Esophagus squamous epithelium (tissue), 5 donors: ENCODE data around the gene NMBR. TPM values are rescaled to one million over a fixed set of nuclear protein-coding genes. Genes with fewer than 3 reads are reported as not detected.
"Not testable (repeated sequence)": the region's sequence is repeated elsewhere in the genome, so short reads cannot be mapped to it uniquely, and the experiment has no call there.

Experiments used
- DNase-seq: peaks from one replicate; lab custom pipeline; 2025; lab: John Stamatoyannopoulos, UW
- H3K27ac ChIP-seq, 4 donors: fragments of 200-600 bp; sonication (generic); one replicate each; pipeline ENCODE4 v1.5.1; 2016 to 2019; ENCODE audit warnings: mild to moderate bottlenecking in 1 of 4
- H3K27me3 ChIP-seq, 4 donors: fragments of 200-600 bp; sonication (generic); 1 replicate in 3 of 4; 2 replicates in 1 of 4; pipeline versions ENCODE4 v1.5.1 to v1.6.0; 2017 to 2021; ENCODE audit warnings: antibody characterized with exemption in 1 of 4
- H3K36me3 ChIP-seq, 3 donors: fragments of 200-600 bp; sonication (generic); one replicate each; pipeline ENCODE4 v1.5.1; 2016 to 2019
- H3K4me1 ChIP-seq, 3 donors: fragments of 200-600 bp; sonication (generic); one replicate each; pipeline ENCODE4 v1.5.1; 2017 to 2019
- H3K4me3 ChIP-seq, 4 donors: fragments of 200-600 bp; sonication (generic); 1 replicate in 3 of 4; 2 replicates in 1 of 4; pipeline ENCODE4 v1.5.1; 2016 to 2019; ENCODE audit warnings: mild to moderate bottlenecking in 2 of 4, moderate library complexity in 1 of 4
- H3K9me3 ChIP-seq, 3 donors: fragments of 200-600 bp; sonication (generic); one replicate each; pipeline ENCODE4 v1.5.1; 2016 to 2019
- CTCF ChIP-seq, 6 experiments: fragments of 450-650 bp in 4 of 6; fragments of 200-600 bp in 2 of 6; sonication (generic) in 2 of 6; IDR thresholded peaks; one replicate each; pipeline ENCODE4 v1.5.1; 2016 to 2019; ENCODE audit warnings: antibody characterized with exemption in 6 of 6, mild to moderate bottlenecking in 4 of 6, moderate library complexity in 4 of 6
- POLR2A ChIP-seq, 4 donors: fragments of 450-650 bp; IDR thresholded peaks; one replicate each; pipeline ENCODE4 v1.6.1; 2017; ENCODE audit warnings: antibody characterized with exemption in 4 of 4, mild to moderate bottlenecking in 4 of 4, moderate library complexity in 3 of 4
- whole genome bisulfite sequencing, 2 donors: methylation state at CpG; one replicate each; pipeline ENCODE4 v1.1.5; 2018; 5-methylcytosine and 5-hydroxymethylcytosine counted together
- intact Hi-C: fragments of 100-400 bp; cut with DNase I; formaldehyde crosslinking; loops from one replicate; pipeline ENCODE4 v1.15.0; 2022
- total RNA-seq, 4 donors: library from RNA; depleted of rRNA; stranded (reverse); fragments of >200 nt; gene quantifications; one replicate each; pipeline ENCODE4 v1.1.0, GENCODE V29; 2016
- donor health status: DM: yes; HTN: yes; CAD: no.

Gene NMBR
- total RNA-seq, 4 donors from 2014 or later = not detected

GRCh38 chr6:142068416-142068815, 78.5 kb downstream of the NMBR start:
- Histone ChIP-seq H3K4me1 (no peaks in the 10 kb centered on the region), H3K27ac (no peak overlapping the region), H3K4me3 (no peak overlapping the region), H3K9me3 (no peaks in the 10 kb centered on the region), H3K36me3 (no peaks in the 10 kb centered on the region), H3K27me3 (no peaks in the 10 kb centered on the region)
- TF ChIP-seq CTCF (IDR thresholded peaks at IDR 0.05) (no peak), POLR2A (IDR thresholded peaks at IDR 0.05) (no peak)
- intact Hi-C loops = no loop called here
- DNase-seq = no peak

GRCh38 chr6:142062861-142063260, 84.1 kb downstream of the NMBR start:
- WGBS, 2 donors = 83 to 91% methylated on average over 4 of the region's 4 CpGs
- H3K4me1 ChIP-seq = not testable (repeated sequence)

GRCh38 chr6:142058551-142059290, 88.2 kb downstream of the NMBR start:
- no peak for TF ChIP-seq POLR2A (IDR thresholded peaks at IDR 0.05)
- TF ChIP-seq CTCF (IDR thresholded peaks at IDR 0.05) = no peak
- WGBS, 2 donors = 81 to 88% methylated on average over 3 of the region's 3 CpGs
- Histone ChIP-seq H3K4me1 (no peaks in the 10 kb centered on the region), H3K4me3 (no peak overlapping the region), H3K27me3 (no peaks in the 10 kb centered on the region), H3K27ac (no peak overlapping the region), H3K36me3 (no peaks in the 10 kb centered on the region), H3K9me3 (no peaks in the 10 kb centered on the region)
- no peak for DNase-seq
- intact Hi-C loops = no loop called here

More at GRCh38 chr6:142062861-142063260, 84.1 kb downstream of the NMBR start:
- H3K36me3 ChIP-seq, H3K4me3 ChIP-seq, intact Hi-C loops, DNase-seq, H3K9me3 ChIP-seq, H3K27ac ChIP-seq, H3K27me3 ChIP-seq: not testable (repeated sequence)

GRCh38 chr6:142055219-142055618, 91.7 kb downstream of the NMBR start:
- Histone ChIP-seq H3K27me3 (no peaks in the 10 kb centered on the region), H3K9me3 (no peaks in the 10 kb centered on the region), H3K4me1 (no peaks in the 10 kb centered on the region), H3K36me3 (no peaks in the 10 kb centered on the region), H3K27ac (no peak overlapping the region), H3K4me3 (no peak overlapping the region)
- DNase-seq = no peak
- TF ChIP-seq POLR2A (IDR thresholded peaks at IDR 0.05) (no peak), CTCF (IDR thresholded peaks at IDR 0.05) (no peak)
- 58 to 77% methylated on average over 3 of the region's 3 CpGs for WGBS, 2 donors
- intact Hi-C loops = no loop called here

- Histone ChIP-seq H3K36me3 (no peaks in the 10 kb centered on the region), H3K4me1 (no peaks in the 10 kb centered on the region), H3K9me3 (no peaks in the 10 kb centered on the region), H3K27ac (no peak overlapping the region), H3K27me3 (no peaks in the 10 kb centered on the region), H3K4me3 (no peak overlapping the region)
- intact Hi-C loops = no loop called here
- TF ChIP-seq CTCF (IDR thresholded peaks at IDR 0.05) (no peak), POLR2A (IDR thresholded peaks at IDR 0.05) (no peak)
- DNase-seq = no peak
These were observed 95.5 kb downstream of the NMBR start for GRCh38 chr6:142051404-142051803.
